Measurements from ENCODE around the gene KCNIP4. TPM values are rescaled to one million over a fixed set of nuclear protein-coding genes. Genes with fewer than 3 reads are reported as not detected.

KCNIP4 gene
- polyA plus RNA-seq, 3 donors: 0.09 to 0.25 TPM; not detected in 1

DNA sequence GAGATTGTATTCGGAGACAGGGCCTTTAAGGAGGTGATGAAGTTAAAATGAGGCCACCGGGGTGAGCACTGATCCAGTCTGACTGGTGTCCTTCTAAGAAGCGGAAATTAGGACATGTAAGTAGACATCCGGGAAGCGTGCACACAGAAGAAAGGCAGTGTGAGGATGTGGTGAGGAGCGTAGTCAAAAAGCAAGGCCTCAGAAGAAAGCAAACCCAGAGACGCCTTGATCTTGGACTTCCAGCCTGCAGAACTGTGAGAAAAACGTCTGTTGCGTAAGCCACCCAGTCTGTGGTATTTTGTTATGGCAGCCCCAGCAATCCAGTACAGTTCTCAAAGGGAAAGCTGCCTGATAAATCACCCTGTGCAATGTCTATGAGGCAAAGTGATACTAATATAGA lies 153.5 kb downstream of the KCNIP4 start:
- no peaks in the 10 kb centered on the region for H3K79me2 ChIP-seq (ENCODE audit: insufficient read depth, low read length)
- H3K4me2 ChIP-seq (replicated peaks; ENCODE audit: extremely low read depth, low read length, poor library complexity, severe bottlenecking): no peak overlapping the region
- Mint-ChIP-seq H3K36me3 (no peaks in the 10 kb centered on the region), H3K27ac (no peak overlapping the region), H3K27me3 (ENCODE audit: low read depth in 3 of 3) (peaks cover 0 to 2% (median 0%) of the 10 kb centered on the region in 3 donors), H3K4me3 (no peak overlapping the region), H3K9me3 (no peaks in the 10 kb centered on the region), H3K4me1 (no peaks in the 10 kb centered on the region)
- H3K36me3 ChIP-seq (replicated peaks in 1 of 2; ENCODE audit: control insufficient read depth in 1 of 2, insufficient read depth in 2 of 2, low read length in 2 of 2): no peaks in the 10 kb centered on the region
- no peaks in the 10 kb centered on the region for H3K27me3 ChIP-seq (ENCODE audit: control insufficient read depth in 2 of 2, insufficient read depth in 2 of 2, low read length in 2 of 2)
- H3K9ac ChIP-seq (ENCODE audit: insufficient read depth, low read length, poor library complexity, severe bottlenecking): no peak overlapping the region
- H4K20me1 ChIP-seq (ENCODE audit: insufficient read depth, low read length): no peaks in the 10 kb centered on the region
- H3K9me3 ChIP-seq (replicated peaks in 1 of 2; ENCODE audit: control insufficient read depth in 1 of 2, insufficient read depth in 1 of 2, low read length in 2 of 2): no peaks in the 10 kb centered on the region
- DNase-seq: no peak
- TF ChIP-seq, protein P1, sequence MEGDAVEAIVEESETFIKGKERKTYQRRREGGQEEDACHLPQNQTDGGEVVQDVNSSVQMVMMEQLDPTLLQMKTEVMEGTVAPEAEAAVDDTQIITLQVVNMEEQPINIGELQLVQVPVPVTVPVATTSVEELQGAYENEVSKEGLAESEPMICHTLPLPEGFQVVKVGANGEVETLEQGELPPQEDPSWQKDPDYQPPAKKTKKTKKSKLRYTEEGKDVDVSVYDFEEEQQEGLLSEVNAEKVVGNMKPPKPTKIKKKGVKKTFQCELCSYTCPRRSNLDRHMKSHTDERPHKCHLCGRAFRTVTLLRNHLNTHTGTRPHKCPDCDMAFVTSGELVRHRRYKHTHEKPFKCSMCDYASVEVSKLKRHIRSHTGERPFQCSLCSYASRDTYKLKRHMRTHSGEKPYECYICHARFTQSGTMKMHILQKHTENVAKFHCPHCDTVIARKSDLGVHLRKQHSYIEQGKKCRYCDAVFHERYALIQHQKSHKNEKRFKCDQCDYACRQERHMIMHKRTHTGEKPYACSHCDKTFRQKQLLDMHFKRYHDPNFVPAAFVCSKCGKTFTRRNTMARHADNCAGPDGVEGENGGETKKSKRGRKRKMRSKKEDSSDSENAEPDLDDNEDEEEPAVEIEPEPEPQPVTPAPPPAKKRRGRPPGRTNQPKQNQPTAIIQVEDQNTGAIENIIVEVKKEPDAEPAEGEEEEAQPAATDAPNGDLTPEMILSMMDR (IDR thresholded peaks at IDR 0.05): no peak
- no peaks in the 10 kb centered on the region for H3K4me1 ChIP-seq (ENCODE audit: control insufficient read depth in 1 of 2, insufficient read depth in 2 of 2, low read length in 2 of 2)
- no peak overlapping the region for H3K4me3 ChIP-seq (replicated peaks in 1 of 3; ENCODE audit: low read depth in 2 of 3, low read length in 3 of 3)
- intact Hi-C loops (cut with micrococcal nuclease): loop anchor here in 1 of 2 donors (10.0 kb wide), 1 partner anchor 590 kb away; no protein-coding TSS in a partner anchor
- no peak overlapping the region for H2AFZ ChIP-seq (ENCODE audit: insufficient read depth, low read depth, low read length, poor library complexity, severe bottlenecking)
- WGBS (ENCODE audit: insufficient coverage): 83% methylated on average over 6 of the region's 9 CpGs
- no peak overlapping the region for H3K27ac ChIP-seq (ENCODE audit: low read depth in 1 of 2, low read length in 2 of 2)

DNA sequence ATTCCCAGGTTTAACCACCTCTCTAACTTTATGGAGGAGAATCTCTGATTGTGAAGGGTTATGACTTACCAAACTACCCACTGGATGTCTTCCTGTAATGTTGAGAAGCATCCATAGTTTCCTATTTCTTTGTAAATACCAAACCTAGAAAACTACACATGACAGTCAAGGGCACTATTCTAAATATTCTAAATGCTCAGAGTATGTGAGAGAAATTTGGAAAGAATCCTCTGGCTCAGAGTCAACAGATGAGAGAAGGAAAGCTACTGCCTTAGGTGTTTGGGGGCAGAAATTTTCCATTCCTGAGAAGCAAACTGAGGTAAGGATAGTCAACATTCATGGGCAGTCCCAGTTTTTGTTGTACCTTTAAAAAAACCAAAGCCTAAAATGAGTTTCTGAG lies 155.8 kb downstream of the KCNIP4 start:
- TF ChIP-seq, protein P1 (IDR thresholded peaks at IDR 0.05): no peak
- no peaks in the 10 kb centered on the region for H3K27me3 Mint-ChIP-seq (ENCODE audit: low read depth in 3 of 3)
- Histone ChIP-seq H3K27ac (ENCODE audit: low read depth in 1 of 2, low read length in 2 of 2) (no peak overlapping the region), H4K20me1 (ENCODE audit: insufficient read depth, low read length) (no peaks in the 10 kb centered on the region), H3K4me2 (replicated peaks; ENCODE audit: extremely low read depth, low read length, poor library complexity, severe bottlenecking) (no peak overlapping the region), H3K79me2 (ENCODE audit: insufficient read depth, low read length) (no peaks in the 10 kb centered on the region), H2AFZ (ENCODE audit: insufficient read depth, low read depth, low read length, poor library complexity, severe bottlenecking) (no peak overlapping the region), H3K4me1 (ENCODE audit: control insufficient read depth in 1 of 2, insufficient read depth in 2 of 2, low read length in 2 of 2) (no peaks in the 10 kb centered on the region), H3K36me3 (replicated peaks in 1 of 2; ENCODE audit: control insufficient read depth in 1 of 2, insufficient read depth in 2 of 2, low read length in 2 of 2) (no peaks in the 10 kb centered on the region), H3K9me3 (replicated peaks in 1 of 2; ENCODE audit: control insufficient read depth in 1 of 2, insufficient read depth in 1 of 2, low read length in 2 of 2) (no peaks in the 10 kb centered on the region), H3K9ac (ENCODE audit: insufficient read depth, low read length, poor library complexity, severe bottlenecking) (peak overlapping the region; percentile 4), H3K27me3 (ENCODE audit: control insufficient read depth in 2 of 2, insufficient read depth in 2 of 2, low read length in 2 of 2) (no peaks in the 10 kb centered on the region), H3K4me3 (replicated peaks in 1 of 3; ENCODE audit: low read depth in 2 of 3, low read length in 3 of 3) (no peak overlapping the region)
- H3K27ac Mint-ChIP-seq: no peak overlapping the region
- H3K4me1 Mint-ChIP-seq: no peaks in the 10 kb centered on the region
- DNase-seq: no peak
- H3K9me3 Mint-ChIP-seq: no peaks in the 10 kb centered on the region
- H3K36me3 Mint-ChIP-seq: no peaks in the 10 kb centered on the region
- intact Hi-C loops (cut with micrococcal nuclease): loop anchor here in 1 of 2 donors (10.0 kb wide), 1 partner anchor 592 kb away; no protein-coding TSS in a partner anchor
- no peak overlapping the region for H3K4me3 Mint-ChIP-seq

All from CD14-positive monocyte (primary cell).